ENCODE measurements around the gene UQCC2.

DNA sequence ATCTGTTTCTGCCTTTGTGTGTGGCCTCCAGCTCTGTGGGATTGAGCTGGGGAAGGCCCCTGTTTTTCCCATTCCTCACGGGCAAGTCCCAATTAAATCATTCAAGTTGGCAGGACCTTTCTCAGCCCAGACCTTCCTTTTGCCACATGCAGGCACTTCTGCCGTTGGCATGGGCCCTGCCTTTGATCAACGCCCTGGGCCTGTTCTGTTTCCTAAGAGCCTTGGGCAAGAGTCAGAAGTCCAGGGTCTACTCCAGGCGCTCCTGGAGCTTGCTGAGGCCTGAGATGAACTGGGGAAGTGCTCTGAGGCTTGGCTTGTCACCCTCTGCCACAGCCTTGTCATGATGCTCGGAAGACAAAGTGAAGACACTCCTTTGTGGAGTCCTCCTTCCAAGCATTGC lies 28.1 kb upstream of the UQCC2 start:
- TF ChIP-seq CTCF (conservative IDR thresholded peaks at IDR 0.05; ENCODE audit: low read depth, low read length) (no peak), POLR2A (IDR thresholded peaks at IDR 0.05; ENCODE audit: low read depth, low read length) (no peak), MXI1 (IDR thresholded peaks at IDR 0.05; ENCODE audit: borderline replicate concordance, low read depth, low read length) (no peak), RAD21 (IDR thresholded peaks at IDR 0.05; ENCODE audit: low read length) (no peak), BHLHE40 (IDR thresholded peaks at IDR 0.05; ENCODE audit: low read depth, low read length) (no peak), SMC3 (IDR thresholded peaks at IDR 0.05; ENCODE audit: low read depth, low read length) (no peak), MAFK (IDR thresholded peaks at IDR 0.05; ENCODE audit: low read depth, low read length) (no peak), CHD1 (IDR thresholded peaks at IDR 0.05; ENCODE audit: low read depth, low read length) (no peak), RCOR1 (IDR thresholded peaks at IDR 0.05; ENCODE audit: insufficient replicate concordance, low read length) (no peak), USF2 (IDR thresholded peaks at IDR 0.05; ENCODE audit: low read depth, low read length) (no peak), RFX5 (IDR thresholded peaks at IDR 0.05; ENCODE audit: low read depth, low read length) (no peak), FOS (IDR thresholded peaks at IDR 0.05; ENCODE audit: low read depth, low read length) (no peak)
- TF ChIP-seq, protein P1, sequence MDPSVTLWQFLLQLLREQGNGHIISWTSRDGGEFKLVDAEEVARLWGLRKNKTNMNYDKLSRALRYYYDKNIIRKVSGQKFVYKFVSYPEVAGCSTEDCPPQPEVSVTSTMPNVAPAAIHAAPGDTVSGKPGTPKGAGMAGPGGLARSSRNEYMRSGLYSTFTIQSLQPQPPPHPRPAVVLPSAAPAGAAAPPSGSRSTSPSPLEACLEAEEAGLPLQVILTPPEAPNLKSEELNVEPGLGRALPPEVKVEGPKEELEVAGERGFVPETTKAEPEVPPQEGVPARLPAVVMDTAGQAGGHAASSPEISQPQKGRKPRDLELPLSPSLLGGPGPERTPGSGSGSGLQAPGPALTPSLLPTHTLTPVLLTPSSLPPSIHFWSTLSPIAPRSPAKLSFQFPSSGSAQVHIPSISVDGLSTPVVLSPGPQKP (IDR thresholded peaks at IDR 0.05; ENCODE audit: borderline replicate concordance, low read depth, low read length) = no peak

All from IMR-90 (cell line).